Thyroid gland (tissue), 4 donors: ENCODE measurements around the gene GLIS2. TPM values are rescaled to one million over a fixed set of nuclear protein-coding genes. Genes with fewer than 3 reads are reported as not detected.

ENCODE experiments used
- DNase-seq, 2 donors: peaks; one replicate each; pipeline ENCODE4 v3.0.0-alpha.2; 2019
- H3K27ac ChIP-seq, 3 donors: fragments of 200-600 bp; sonication (generic); 1 replicate in 2 of 3; 2 replicates in 1 of 3; pipeline ENCODE4 v1.5.1; 2016 to 2019; ENCODE audit warnings: mild to moderate bottlenecking in 1 of 3, moderate library complexity in 1 of 3
- H3K27me3 ChIP-seq: fragments of 200-600 bp; sonication (generic); one replicate; pipeline ENCODE4 v1.5.1; 2019
- H3K36me3 ChIP-seq, 2 donors: fragments of 200-600 bp; sonication (generic); one replicate each; pipeline ENCODE4 v1.5.1; 2016 to 2019
- H3K4me1 ChIP-seq, 2 donors: fragments of 200-600 bp; sonication (generic); one replicate each; pipeline ENCODE4 v1.5.1; 2017 to 2019
- H3K4me3 ChIP-seq, 3 donors: fragments of 200-600 bp; sonication (generic); replicated peaks in 1 of 3; 1 replicate in 2 of 3; 2 replicates in 1 of 3; pipeline ENCODE4 v1.5.1; 2016; ENCODE audit warnings: mild to moderate bottlenecking in 1 of 3
- H3K9me3 ChIP-seq: fragments of 200-600 bp; sonication (generic); one replicate; pipeline ENCODE4 v1.5.1; 2017
- CTCF ChIP-seq, 6 experiments: fragments of 200-600 bp in 3 of 6; fragments of 450-650 bp in 3 of 6; sonication (generic) in 3 of 6; IDR thresholded peaks; one replicate each; pipeline ENCODE4 v1.5.1; 2016 to 2019; ENCODE audit warnings: antibody characterized with exemption in 6 of 6, mild to moderate bottlenecking in 2 of 6, inconsistent platforms in 1 of 6, moderate library complexity in 1 of 6
- POLR2A ChIP-seq, 2 donors: fragments of 450-650 bp; IDR thresholded peaks; one replicate each; pipeline ENCODE4 v1.6.1; 2017; ENCODE audit warnings: antibody characterized with exemption in 2 of 2, mild to moderate bottlenecking in 2 of 2, moderate library complexity in 1 of 2
- WGBS, 2 donors: methylation state at CpG; one replicate each; pipeline ENCODE4 v1.1.5; 2017; 5-methylcytosine and 5-hydroxymethylcytosine counted together
- intact Hi-C: fragments of 100-400 bp; cut with DNase I; formaldehyde crosslinking; loops from one replicate; pipeline ENCODE4 v1.15.1; 2023
- total RNA-seq, 4 donors: library from RNA; depleted of rRNA; stranded (reverse); fragments of >200 nt; gene quantifications; one replicate each; pipeline ENCODE4 v1.2.3, GENCODE V29; 2016

The GLIS2 gene
- total RNA-seq, 4 donors from 2014 or later = 5.5 to 7.6 (median 6.7) TPM

GRCh38 chr16:4371357-4372000, 55.6 kb downstream of the GLIS2 start, which contains the start of gene VASN:
TSS of gene VASN (plus strand) at chr16:4371848. CDS start at chr16:4380878, 9,030 bp downstream.
- WGBS, 2 donors = 8 to 14% methylated on average over 2 to 9 of the region's 50 CpGs
- Histone ChIP-seq H3K4me1 (peaks cover 61 to 75% of the 10 kb centered on the region in 2 donors), H3K4me3 (peak within 1 kb of the TSS; percentile 42 to 61 (median 55)), H3K27ac (peak within 1 kb of the TSS; percentile 93 to 99 (median 98)), H3K36me3 (no peaks in the 10 kb centered on the region), H3K9me3 (no peaks in the 10 kb centered on the region), H3K27me3 (no peaks in the 10 kb centered on the region)
- intact Hi-C loops = no loop called here
- peak; percentile 81 to 84 for DNase-seq
- TF ChIP-seq CTCF (IDR thresholded peaks at IDR 0.05) = no peak
- TF ChIP-seq POLR2A (IDR thresholded peaks at IDR 0.05) = peak; percentile 73 to 98

DNA sequence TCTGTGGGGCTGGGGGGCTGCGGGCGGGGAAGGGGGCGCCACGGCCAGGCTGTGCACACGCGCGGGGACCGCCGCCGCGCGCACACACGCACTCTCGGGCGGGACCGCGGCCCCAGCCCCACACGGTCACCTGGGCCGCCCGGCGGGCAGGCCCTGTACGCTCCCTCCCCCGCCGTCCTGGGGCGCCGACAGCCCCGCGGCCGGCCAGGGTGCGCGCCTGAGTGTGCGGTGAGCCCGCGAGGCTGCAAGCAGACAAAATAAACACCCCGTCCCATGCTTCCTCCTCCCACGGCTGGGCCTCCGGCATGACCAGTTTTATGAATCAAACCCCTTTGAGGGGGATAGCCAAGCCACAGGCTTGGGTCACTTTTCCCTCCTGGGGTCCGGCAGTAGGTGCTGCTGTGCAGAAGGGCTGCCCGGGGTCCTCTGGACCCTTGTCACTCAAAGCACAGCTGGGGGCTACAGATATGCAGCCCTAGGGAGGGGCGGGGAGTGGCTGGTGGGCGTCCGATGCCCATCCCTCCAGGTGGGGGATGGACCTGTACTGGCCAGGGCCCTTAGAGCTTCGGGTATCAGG, 56.2 kb downstream of the GLIS2 start:
- Histone ChIP-seq H3K9me3 (no peaks in the 10 kb centered on the region), H3K27me3 (no peaks in the 10 kb centered on the region), H3K4me3 (peak overlapping the region; percentile 42 to 61 (median 55)), H3K4me1 (peaks cover 67 to 81% of the 10 kb centered on the region in 2 donors), H3K36me3 (no peaks in the 10 kb centered on the region), H3K27ac (peak overlapping the region; percentile 93 to 99 (median 98))
- DNase-seq = peak; percentile 60 to 61
- 0 to 1% methylated on average over 1 to 15 of the region's 43 CpGs for WGBS, 2 donors
- intact Hi-C loops = no loop called here
- TF ChIP-seq POLR2A (IDR thresholded peaks at IDR 0.05) (no peak), CTCF (IDR thresholded peaks at IDR 0.05) (no peak)

DNA sequence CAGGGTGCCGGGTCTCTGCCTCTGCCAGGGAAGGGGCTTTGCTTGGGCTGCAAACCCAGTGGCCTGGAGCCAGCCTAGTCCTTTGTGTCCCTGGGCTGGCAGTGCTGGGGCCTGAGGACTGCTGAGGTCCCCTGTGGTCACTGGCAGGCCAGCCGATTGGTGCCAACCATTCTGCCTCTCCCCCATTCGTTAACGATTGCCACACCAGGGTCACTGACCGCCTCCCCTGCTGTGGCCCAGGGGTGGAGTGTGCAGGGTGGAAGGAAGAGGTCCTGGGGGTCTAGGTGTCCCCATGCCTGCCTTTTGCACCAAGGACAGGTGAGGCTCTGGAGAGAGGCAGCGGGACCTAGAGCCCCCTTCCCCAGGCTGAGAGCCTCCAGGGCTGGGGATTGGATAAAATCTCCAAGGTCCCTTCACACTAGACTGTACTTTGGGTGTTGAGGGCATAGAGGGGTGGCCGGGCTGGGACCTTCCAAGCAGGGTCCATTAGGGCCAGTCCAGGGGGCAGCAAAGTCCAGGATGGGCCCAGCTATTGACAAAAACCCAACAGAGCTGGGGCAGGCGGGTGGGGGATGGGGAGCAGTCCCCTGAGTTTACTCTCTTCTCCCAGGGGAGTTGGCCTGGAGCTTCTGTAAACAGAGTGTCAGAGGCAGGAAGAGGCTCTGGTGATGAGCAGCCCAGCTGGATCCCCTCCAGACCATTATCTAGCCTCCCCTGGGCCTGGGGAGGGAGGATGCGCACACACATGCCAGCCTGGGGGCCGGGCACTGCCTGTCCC, 56.9 kb downstream of the GLIS2 start:
- TF ChIP-seq POLR2A (IDR thresholded peaks at IDR 0.05) (peak in 1 of 2 donors; percentile 6), CTCF (IDR thresholded peaks at IDR 0.05) (no peak)
- no peaks in the 10 kb centered on the region for H3K36me3 ChIP-seq
- H3K27ac ChIP-seq = peak overlapping the region; percentile 93 to 99 (median 98)
- intact Hi-C loops = no loop called here
- peaks cover 74 to 88% of the 10 kb centered on the region in 2 donors for H3K4me1 ChIP-seq
- DNase-seq = peak; percentile 77 to 80
- no peaks in the 10 kb centered on the region for H3K9me3 ChIP-seq
- 29 to 70% methylated on average over 4 to 9 of the region's 10 CpGs for WGBS, 2 donors
- H3K4me3 ChIP-seq = peak overlapping the region; percentile 42 to 61 (median 55)
- no peaks in the 10 kb centered on the region for H3K27me3 ChIP-seq

DNA sequence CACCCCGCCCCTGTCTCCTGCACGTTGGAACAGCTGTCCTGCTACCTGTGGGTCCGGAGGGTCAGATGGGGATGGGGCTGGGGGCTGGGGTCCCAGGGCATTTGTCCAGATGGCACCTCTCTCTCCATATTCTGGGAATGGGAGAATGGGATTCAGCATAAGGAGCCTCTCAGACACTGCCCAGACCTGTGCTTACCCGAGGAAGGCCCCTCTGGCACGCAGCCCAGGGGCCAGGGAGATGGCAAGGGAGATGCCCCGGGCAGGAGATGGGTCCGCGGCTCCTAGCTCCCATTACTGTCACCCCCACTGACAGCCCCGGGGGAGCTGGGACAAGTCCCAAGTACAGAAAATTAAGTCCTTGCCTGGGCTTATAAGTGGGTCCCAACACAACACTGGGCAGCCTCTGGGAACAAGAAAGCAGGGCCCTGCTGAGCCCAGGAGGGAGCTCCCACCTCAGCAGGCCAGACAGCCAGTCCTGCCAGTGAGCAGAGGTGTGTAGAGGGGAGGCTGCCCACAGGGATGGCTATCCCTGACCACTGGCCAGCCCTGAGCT, 57.6 kb downstream of the GLIS2 start:
- intact Hi-C loops = no loop called here
- Histone ChIP-seq H3K27ac (peak overlapping the region; percentile 93 to 99 (median 98)), H3K9me3 (no peaks in the 10 kb centered on the region), H3K27me3 (no peaks in the 10 kb centered on the region), H3K36me3 (no peaks in the 10 kb centered on the region), H3K4me3 (peak overlapping the region in 1 of 3 donors; percentile 55), H3K4me1 (peaks cover 79 to 94% of the 10 kb centered on the region in 2 donors)
- WGBS, 2 donors = 33% methylated on average over 2 of the region's 9 CpGs; no CpG with 5 or more reads in 1 of the 2 donors
- TF ChIP-seq POLR2A (IDR thresholded peaks at IDR 0.05) = no peak
- no peak for TF ChIP-seq CTCF (IDR thresholded peaks at IDR 0.05)
- peak; percentile 58 to 65 for DNase-seq
